Measurements from ENCODE around the gene HCFC1. TPM values are rescaled to one million over a fixed set of nuclear protein-coding genes. Genes with fewer than 3 reads are reported as not detected.

The HCFC1 gene
- total and polyA plus RNA-seq, 9 of the 15 experiments (the other 6 are each of a cell fraction or from before 2014, with no cell fraction given) = 2.8 to 133 (median 17.1) TPM

GRCh38 chrX:153938226-153938786 is 33.3 kb downstream of the HCFC1 start:
- no peaks in the 10 kb centered on the region for H4K20me1 ChIP-seq (replicated peaks; ENCODE audit: control insufficient read depth, insufficient read depth, low read length)
- ATAC-seq = no peak
- no peak for DNase-seq (ENCODE audit: extremely low read depth in 1 of 4, low spot score in 3 of 4)
- CTCF ChIA-PET (ENCODE audit: low intra/inter-chr PET ratio) = no interaction called here
- H2AFZ ChIP-seq (ENCODE audit: low read depth, low read length) = no peak overlapping the region
- in situ Hi-C loops (cut with MboI) (no loop called here), intact Hi-C loops (cut with micrococcal nuclease) (no loop called here)
- H3K4me3 ChIP-seq = no peak overlapping the region
- H3K4me2 ChIP-seq (ENCODE audit: insufficient read depth, low read length) = no peak overlapping the region
- peaks cover 17 to 41% of the 10 kb centered on the region in 2 experiments for H3K4me1 ChIP-seq (replicated peaks in 1 of 2; ENCODE audit: control insufficient read depth in 2 of 2, insufficient read depth in 2 of 2, low read length in 2 of 2)
- H3K9me3 ChIP-seq (replicated peaks; ENCODE audit: control insufficient read depth, insufficient read depth, low read depth, low read length) = no peaks in the 10 kb centered on the region
- TF ChIP-seq EGR1 (conservative IDR thresholded peaks at IDR 0.05) (0 out of 2 replicates have a peak, but pooled peaks have one; percentile 6), BRCA1 (IDR thresholded peaks at IDR 0.05) (no peak), BRCA1 (CRISPR knock-in tag; IDR thresholded peaks at IDR 0.05) (no peak)
- 79% methylated on average over 9 of the region's 10 CpGs for WGBS (ENCODE audit: insufficient coverage, low coverage, missing lambda C conversion rate)
- no peak overlapping the region for H3K27ac ChIP-seq (ENCODE audit: extremely low read depth, low read depth, low read length)
- peaks cover 7% of the 10 kb centered on the region; the same call in 2 of the 3 replicates for H3K36me3 ChIP-seq (ENCODE audit: control insufficient read depth, insufficient read depth, low read length)
- POLR2A ChIA-PET = interaction anchor here (1.0 kb wide), 1 partner anchor 13 kb away, joined by 3 read pairs; no protein-coding TSS in a partner anchor
- no peak overlapping the region for H3K9ac ChIP-seq (ENCODE audit: insufficient read depth in 1 of 2, low read depth in 2 of 2, low read length in 2 of 2)
- BruUV-seq (replicated peaks) = no TSS peak
- H3K9me1 ChIP-seq (ENCODE audit: control insufficient read depth, insufficient read depth, low read length) = no peaks in the 10 kb centered on the region
- no peaks in the 10 kb centered on the region for H3K27me3 ChIP-seq (ENCODE audit: control insufficient read depth in 2 of 2, insufficient read depth in 2 of 2, low read length in 2 of 2)
- FAIRE-seq = no peak
- peaks cover 16% of the 10 kb centered on the region for H3K79me2 ChIP-seq (ENCODE audit: control insufficient read depth, insufficient read depth, low read length)

GRCh38 chrX:153937056-153937455 is 34.6 kb downstream of the HCFC1 start:
- no TSS peak for BruUV-seq (replicated peaks)
- Histone ChIP-seq H3K9ac (ENCODE audit: insufficient read depth in 1 of 2, low read depth in 2 of 2, low read length in 2 of 2) (no peak overlapping the region), H3K4me3 (no peak overlapping the region), H3K27ac (ENCODE audit: extremely low read depth, low read depth, low read length) (no peak overlapping the region), H4K20me1 (replicated peaks; ENCODE audit: control insufficient read depth, insufficient read depth, low read length) (no peaks in the 10 kb centered on the region), H2AFZ (ENCODE audit: low read depth, low read length) (no peak overlapping the region), H3K9me1 (ENCODE audit: control insufficient read depth, insufficient read depth, low read length) (no peaks in the 10 kb centered on the region), H3K27me3 (ENCODE audit: control insufficient read depth in 2 of 2, insufficient read depth in 2 of 2, low read length in 2 of 2) (no peaks in the 10 kb centered on the region), H3K9me3 (replicated peaks; ENCODE audit: control insufficient read depth, insufficient read depth, low read depth, low read length) (no peaks in the 10 kb centered on the region), H3K79me2 (ENCODE audit: control insufficient read depth, insufficient read depth, low read length) (peaks cover 28% of the 10 kb centered on the region), H3K4me2 (ENCODE audit: insufficient read depth, low read length) (no peak overlapping the region), H3K36me3 (ENCODE audit: control insufficient read depth, insufficient read depth, low read length) (peaks cover 19% of the 10 kb centered on the region; the same call in 2 of the 3 replicates), H3K4me1 (replicated peaks in 1 of 2; ENCODE audit: control insufficient read depth in 2 of 2, insufficient read depth in 2 of 2, low read length in 2 of 2) (peaks cover 20 to 33% of the 10 kb centered on the region in 2 experiments)
- ChIA-PET CTCF (ENCODE audit: low intra/inter-chr PET ratio) (no interaction called here), POLR2A (interaction anchor here (0.7 to 1.2 kb wide), 2 partner anchors 9 to 207 kb away, joined by 3 read pairs; no protein-coding TSS in a partner anchor)
- intact Hi-C loops (cut with micrococcal nuclease) (no loop called here), in situ Hi-C loops (cut with MboI) (no loop called here)
- ATAC-seq (no peak), DNase-seq (ENCODE audit: extremely low read depth in 1 of 4, low spot score in 3 of 4) (no peak), FAIRE-seq (no peak)
- TF ChIP-seq MCM7 (IDR thresholded peaks at IDR 0.05) (no peak), CHD4 (IDR thresholded peaks at IDR 0.05; ENCODE audit: insufficient read depth, insufficient replicate concordance, low read depth, low read length, poor library complexity, severe bottlenecking) (no peak), SAP30 (IDR thresholded peaks at IDR 0.05; ENCODE audit: borderline replicate concordance, insufficient read depth, low read depth, low read length, poor library complexity, severe bottlenecking) (no peak), ASH1L (IDR thresholded peaks at IDR 0.05; ENCODE audit: borderline replicate concordance, low read depth, partially characterized antibody) (no peak), HNRNPL (IDR thresholded peaks at IDR 0.05; ENCODE audit: low read depth, low read length) (no peak), ZBTB34 (CRISPR knock-in tag; IDR thresholded peaks at IDR 0.05) (no peak)
- 100% methylated on average over 3 of the region's 3 CpGs for WGBS (ENCODE audit: insufficient coverage, low coverage, missing lambda C conversion rate)
